ENCODE results near the gene TK1.

TK1 gene

DNA sequence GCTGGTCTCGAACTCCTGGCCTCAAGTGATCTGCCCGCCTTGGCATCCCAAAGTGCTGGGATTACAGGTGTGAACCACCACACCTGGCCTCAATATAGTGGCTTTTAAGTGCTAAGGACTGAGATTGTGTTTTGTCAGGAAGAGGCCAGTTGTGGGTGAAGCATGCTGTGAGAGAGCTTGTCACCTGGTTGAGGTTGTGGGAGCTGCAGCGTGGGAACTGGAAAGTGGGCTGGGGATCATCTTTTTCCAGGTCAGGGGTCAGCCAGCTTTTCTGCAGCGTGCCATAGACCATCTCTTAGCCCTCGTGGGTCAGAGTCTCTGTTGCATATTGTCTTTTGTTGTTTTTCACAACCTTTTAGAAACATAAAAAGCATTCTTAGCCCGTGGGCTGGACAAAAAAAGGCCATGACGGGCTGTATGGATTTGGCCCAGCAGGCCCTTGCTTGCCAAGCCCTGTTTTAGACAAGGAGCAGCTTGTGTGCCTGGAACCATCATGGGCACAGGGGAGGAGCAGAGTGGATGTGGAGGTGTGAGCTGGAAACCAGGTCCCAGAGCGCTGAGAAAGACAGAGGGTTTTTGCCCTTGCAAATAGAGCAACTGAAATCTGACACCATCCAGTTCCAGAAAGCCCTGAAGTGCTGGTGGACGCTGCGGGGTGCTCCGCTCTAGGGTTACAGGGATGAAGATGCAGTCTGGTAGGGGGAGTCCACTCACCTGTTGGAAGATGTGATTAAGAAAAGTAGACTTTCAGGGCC lies 32.7 kb upstream of the TK1 start:
- DNase-seq (ENCODE audit: low read depth in 2 of 2): no peak

DNA sequence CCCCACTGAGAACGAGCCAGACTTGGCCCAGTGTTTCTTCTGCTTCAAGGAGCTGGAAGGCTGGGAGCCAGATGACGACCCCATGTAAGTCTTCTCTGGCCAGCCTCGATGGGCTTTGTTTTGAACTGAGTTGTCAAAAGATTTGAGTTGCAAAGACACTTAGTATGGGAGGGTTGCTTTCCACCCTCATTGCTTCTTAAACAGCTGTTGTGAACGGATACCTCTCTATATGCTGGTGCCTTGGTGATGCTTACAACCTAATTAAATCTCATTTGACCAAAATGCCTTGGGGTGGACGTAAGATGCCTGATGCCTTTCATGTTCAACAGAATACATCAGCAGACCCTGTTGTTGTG lies 27.8 kb upstream of the TK1 start:
- DNase-seq (ENCODE audit: low read depth in 2 of 2): no peak

DNA sequence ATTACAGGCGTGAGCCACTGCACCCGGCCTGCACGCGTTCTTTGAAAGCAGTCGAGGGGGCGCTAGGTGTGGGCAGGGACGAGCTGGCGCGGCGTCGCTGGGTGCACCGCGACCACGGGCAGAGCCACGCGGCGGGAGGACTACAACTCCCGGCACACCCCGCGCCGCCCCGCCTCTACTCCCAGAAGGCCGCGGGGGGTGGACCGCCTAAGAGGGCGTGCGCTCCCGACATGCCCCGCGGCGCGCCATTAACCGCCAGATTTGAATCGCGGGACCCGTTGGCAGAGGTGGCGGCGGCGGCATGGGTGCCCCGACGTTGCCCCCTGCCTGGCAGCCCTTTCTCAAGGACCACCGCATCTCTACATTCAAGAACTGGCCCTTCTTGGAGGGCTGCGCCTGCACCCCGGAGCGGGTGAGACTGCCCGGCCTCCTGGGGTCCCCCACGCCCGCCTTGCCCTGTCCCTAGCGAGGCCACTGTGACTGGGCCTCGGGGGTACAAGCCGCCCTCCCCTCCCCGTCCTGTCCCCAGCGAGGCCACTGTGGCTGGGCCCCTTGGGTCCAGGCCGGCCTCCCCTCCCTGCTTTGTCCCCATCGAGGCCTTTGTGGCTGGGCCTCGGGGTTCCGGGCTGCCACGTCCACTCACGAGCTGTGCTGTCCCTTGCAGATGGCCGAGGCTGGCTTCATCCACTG lies 27.3 kb upstream of the TK1 start, which contains the start of gene BIRC5:
Gene BIRC5, plus strand, starts transcription at position 238 of the 690 bp plus-strand sequence. Its CDS starts 64 bp downstream, at position 302.
- peak; percentile 73 to 83 for DNase-seq (ENCODE audit: low read depth in 2 of 2)

DNA sequence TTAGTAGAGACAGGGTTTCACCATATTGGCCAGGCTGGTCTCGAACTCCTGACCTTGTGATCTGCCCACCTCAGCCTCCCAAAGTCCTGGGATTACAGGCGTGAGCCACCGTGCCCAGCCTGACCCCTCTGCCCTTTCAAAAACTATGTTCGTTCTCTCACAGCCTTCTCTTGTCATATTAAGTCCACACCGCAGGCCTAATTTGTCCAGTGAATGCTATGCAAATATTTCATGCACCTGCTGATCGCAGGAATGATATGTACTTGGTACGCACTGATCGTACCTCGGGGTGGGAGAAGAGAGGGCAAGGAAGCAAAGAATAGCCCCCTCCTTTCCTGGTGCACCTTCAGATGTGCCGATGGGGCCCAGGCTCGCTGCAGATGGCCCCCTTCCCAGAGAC lies 24.2 kb upstream of the TK1 start:
- DNase-seq (ENCODE audit: low read depth in 2 of 2): no peak

DNA sequence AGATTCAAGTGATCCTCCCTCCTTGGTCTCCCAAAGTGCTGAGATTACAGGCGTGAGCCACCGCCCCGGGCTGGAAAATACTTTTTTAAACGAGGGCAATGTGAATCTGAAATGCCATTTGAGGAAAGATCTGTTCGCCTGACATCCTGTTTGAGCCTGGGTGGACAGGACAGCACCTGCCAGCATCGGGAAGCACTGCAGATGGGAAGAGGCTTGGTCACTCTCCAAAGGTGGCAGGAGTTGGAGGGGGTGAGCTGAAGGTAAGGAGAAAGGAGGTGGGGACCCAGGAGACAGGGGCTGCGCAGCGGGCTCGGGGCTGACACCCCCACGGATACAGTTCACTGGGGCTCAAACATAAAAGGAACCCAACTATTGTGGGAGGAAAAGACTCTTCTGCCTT lies 23.3 kb upstream of the TK1 start:
- DNase-seq (ENCODE audit: low read depth in 2 of 2): no peak

DNA sequence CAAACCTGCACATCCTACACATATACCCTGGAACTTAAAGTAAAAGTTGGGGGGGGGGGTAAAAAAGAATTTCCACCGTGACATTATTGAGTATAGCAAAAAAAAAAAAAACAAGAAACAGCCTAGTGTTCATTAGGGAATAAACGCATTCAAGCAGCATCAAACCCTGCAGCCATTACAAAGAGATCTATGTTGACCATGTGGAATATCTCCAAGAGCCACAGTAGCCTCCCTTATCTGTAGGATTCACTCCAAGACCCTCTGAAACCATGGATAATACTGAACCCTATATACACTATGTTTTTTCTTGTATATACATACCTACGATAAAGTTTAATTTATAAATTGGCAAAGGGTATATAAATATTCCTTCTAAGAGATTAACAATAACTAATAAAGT lies 21.6 kb upstream of the TK1 start:
- DNase-seq (ENCODE audit: low read depth in 2 of 2): no peak

DNA sequence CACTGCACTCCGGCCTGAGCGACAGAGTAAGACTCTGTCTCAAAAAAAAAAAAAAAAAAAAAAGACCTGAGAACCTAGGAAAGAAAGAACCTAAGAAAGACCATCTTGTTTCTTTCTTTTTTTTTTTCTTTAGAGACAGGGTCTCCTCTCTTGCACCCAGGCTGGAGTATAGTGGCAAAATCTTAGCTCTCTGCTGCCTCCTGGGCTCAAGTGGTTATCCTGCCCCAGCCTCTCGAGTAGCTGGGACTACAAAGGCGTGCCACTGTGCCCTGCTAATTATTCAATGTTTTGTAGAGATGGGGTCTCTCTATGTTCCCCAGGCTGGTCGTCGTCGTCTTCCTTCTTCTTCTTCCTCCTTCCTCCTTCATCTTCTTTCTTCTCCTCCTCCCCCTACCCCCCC lies 19.4 kb upstream of the TK1 start:
- DNase-seq (ENCODE audit: low read depth in 2 of 2): no peak

DNA sequence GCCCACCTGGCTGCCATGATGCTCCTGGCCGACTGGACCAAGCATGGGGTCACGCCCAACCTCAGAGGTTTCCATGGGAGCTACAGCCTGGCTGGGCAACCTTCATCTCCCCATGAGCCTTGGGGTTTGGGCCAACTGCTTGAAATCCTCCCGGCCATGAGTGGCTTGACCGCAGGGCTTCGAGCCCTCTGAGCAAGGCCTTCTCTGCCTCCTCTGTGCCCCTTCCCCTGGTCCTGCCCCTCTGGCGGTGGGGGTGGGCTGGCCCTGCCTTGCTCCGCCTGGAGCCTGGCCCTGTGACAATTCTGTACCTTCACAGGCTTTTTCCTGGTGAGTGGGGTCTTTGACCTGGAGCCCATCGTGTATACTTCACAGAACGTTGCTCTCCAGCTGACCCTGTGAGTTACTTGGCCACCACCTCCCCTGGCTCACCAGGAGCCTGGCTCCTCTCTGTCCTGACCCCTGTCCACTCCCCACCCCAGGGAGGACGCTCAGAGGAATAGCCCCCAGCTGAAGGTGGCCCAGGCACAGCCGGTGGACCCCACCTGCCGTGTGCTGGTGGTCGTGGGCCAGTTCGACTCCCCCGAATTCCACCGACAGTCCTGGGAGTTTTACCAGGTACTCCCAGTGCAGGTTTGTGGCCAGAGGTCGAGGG lies 18.4 kb upstream of the TK1 start:
- DNase-seq (ENCODE audit: low read depth in 2 of 2): no peak

DNA sequence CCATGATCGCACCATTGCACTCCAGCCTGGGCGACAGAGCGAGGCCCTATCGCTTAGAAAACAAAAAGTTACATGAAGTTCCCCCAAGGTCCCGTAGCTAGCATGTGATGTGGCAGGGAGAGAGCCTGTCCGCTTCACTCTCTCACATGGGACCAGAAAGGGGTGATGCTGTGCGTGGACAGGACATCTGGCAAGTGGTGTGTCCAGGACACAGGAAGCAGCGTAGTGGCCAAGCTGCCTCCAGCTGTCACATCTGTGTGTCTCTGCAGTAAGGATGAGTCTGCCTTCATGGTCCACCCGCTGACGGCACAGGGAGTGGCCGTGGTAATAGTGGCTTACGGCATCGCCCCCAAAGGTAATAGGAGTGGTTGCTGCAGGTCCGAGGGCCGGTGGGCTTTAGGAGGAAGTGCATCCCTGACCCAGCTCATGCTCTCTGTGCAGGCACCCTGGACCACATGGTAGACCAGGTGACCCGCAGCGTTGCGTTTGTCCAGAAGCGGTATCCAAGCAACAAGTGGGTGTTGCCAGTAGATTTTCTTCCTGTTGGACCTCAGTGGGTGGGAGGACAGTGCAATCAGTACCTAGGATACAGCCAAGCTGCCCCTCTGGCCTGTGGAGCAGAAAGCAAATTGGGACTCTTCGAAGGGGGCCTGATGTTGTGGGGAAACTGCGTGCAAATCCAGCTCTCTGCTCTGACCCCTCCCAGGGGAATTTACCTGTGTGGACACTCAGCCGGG lies 17.7 kb upstream of the TK1 start:
- no peak for DNase-seq (ENCODE audit: low read depth in 2 of 2)

DNA sequence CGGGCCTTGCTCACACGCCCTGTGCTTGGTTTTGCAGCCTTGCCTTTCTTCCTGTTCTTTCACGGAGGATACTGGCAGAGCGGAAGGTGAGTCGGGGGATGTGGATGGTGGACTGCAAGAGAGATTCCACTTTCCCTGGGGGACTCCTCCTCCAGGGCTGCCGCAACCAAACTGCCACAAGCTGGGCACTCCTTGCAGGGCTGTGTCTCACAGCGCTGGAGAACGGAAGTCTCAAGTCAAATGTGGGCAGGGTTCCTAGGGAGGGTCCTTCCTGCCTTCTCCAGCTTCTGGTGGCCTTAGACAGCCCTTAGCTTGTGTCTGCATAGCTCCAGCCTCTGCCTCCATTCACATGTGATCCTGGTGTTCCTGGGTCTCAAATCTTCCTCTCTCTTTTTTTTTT lies 15.8 kb upstream of the TK1 start:
- DNase-seq (ENCODE audit: low read depth in 2 of 2): no peak

DNA sequence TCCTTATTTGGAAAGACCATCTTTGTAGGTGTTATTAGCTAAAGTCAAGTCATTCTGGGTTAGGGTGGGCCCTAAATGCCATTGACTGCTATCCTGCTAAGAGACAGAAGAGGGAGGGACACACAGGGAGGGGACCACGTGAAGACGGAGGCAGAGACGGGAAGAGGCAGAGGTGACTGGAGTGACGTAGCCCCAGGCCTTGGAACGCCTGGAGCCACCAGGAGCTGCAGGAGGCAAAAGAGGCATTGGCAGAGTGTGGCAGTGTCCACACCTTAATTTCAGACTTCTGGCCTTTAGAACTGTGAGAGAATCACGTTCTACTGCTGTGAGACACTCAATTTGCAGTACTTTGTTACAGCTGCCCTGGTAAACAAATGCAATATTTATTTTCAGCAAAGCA lies 13.6 kb upstream of the TK1 start:
- no peak for DNase-seq (ENCODE audit: low read depth in 2 of 2)

DNA sequence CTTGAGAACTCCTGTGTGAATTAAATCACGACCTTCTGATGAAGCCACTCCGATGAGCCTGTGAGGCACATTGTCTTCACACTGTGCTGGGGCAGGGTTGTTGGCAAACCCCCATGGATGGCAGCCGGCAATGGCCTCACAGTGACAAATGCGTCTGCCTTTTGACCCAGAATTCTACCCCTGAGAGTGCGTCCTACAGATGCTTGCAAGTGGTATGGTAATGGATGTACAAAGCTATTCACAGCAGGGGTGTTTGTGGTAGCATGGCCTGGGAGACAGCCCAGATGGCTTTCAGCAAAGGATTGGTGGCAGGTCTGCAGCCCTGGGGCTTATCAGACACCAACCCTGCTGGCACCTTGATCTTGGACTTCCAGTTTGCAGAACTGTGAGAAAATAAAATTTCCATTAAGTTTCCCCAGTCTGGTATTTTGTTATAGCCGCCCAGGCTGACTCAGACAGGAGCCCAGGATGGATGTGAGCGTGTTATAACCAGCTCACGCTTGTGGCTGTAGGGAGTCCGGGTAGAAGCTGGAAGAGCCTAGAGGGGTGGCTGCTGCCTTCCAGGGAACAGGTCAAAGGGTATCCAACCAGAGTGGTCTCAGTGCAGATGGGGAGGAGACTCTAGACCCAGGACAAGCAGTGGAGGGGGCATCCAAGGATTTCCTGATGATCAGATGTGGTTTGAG lies 10.4 kb upstream of the TK1 start:
- DNase-seq (ENCODE audit: low read depth in 2 of 2): no peak

DNA sequence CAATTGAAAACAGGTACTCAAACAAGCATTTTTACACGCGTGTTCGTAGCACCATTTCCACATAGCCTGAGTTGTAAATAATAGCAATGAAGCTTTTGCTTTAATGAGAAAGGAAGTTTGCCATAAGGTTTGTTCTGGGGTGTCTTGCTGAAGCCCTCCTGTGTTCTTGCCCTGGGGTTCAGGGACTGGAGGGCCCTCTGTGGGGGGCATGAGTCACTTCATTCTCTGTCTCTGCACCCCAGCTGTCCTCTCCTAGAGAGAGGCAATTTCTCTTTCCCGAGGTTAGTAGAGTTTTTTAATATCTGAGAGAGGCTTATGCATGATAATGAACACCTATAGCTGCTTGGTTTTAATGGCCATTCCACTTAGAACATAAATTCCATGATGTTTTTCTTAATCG lies 9.9 kb upstream of the TK1 start:
- no peak for DNase-seq (ENCODE audit: low read depth in 2 of 2)

DNA sequence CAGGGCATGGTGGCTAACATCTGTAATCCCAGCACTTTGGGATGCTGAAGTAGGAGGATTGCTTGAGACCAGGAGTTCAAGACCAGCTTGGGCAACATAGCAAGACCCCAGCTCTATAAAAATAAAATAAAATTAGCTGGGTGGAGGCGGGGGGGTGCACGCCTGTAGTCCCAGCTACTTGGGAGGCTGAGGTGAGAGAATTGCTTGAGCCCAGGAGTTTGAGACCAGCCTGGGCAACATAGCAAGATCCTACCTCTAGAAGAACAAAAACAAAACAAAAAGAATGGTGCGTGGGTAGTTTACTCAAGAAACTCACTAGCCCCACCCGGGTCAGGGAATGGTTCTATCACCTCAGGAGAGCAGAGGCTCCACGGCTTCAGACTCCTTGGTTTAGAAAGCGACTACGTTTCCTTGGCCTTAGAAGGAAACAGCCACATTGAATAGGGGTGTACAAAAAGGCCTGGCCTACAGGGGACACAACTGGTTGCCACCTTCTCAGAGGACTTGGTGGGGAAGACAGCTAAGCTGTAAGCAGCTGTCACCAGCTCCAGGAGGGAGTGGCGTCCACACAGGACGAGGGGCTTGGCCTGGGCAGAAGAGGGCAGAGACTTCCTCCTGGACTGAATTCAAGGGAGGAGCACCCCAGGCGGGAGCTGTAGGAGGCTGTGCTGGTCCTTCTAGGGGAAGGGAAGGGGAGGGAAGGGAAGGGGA lies 716 bp downstream of the TK1 start:
- DNase-seq (ENCODE audit: low read depth in 2 of 2): no peak

DNA sequence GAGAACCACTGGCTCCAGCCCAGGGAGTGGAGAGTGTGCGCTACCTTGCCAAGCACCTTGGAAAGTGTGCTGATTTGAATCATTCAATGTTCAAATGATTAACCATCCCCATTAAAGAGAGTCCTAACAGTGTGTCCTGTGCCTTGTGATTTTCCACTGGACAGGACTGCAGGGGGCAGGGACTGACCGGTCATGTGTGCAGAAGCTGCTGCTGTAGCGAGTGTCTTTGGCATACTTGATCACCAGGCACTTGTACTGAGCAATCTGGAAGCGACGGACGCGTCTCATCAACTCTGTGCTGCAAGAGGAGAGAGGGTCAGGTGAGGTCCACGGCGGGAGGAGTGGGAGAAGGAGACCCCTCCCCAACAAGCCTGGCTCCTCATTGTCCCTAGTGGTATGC lies 2.0 kb downstream of the TK1 start:
- no peak for DNase-seq (ENCODE audit: low read depth in 2 of 2)

DNA sequence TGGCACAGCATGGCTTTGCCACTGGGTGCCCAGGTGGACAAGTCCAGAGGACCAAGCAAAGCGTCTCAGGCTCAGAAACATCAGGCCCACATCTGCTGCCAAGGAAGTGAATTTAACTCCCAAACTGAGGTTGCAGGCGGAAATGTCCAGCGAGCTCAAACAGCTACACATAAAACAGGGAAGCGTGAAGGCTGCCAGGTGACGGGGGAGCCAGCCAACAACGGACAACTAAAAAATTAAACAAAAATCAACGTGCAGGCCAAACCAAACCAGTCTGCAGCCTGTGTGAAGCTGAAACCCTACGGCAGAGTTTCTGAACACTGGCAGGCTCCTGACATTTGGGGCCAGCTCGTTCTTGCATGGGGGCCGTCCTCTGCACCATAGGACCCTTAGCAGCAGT lies 2.5 kb downstream of the TK1 start:
- no peak for DNase-seq (ENCODE audit: low read depth in 2 of 2)

DNA sequence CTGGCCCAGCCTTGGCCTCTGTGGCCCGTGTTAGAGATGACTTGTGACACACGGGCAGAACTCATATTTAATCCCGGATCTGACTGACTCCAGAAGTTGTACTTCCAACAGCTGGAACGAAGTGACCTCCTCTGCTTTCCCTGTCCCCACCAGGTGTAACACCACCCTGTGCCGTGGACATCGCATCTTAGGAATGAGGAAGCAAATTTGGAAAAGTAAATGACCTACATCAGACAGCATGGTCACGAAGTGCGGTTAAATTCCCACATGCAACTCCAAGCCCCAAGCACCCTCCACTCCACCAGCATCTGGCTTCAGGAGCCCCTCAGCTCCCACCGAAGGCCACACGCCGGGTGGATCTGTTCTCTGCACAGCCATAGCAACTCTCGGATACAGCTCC lies 2.9 kb downstream of the TK1 start:
- no peak for DNase-seq (ENCODE audit: low read depth in 2 of 2)

DNA sequence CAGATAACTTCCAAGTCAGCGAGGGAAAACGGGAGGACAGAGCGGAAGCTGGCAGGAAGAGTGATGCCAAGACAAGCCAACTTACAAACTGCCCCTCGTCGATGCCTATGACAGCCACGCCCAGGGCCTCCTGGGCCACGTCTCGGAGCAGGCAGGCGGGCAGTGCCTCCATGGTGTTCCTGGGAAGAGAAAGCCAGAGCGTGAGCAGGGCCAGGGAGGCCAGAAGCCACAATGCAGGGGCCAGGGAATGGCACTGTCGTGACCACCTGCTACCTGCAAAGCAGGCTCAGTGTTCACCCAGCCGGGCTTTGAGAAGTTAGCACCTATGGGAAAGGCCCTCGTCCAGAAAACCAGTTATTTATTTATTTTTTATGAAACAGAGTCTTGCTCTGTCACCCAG lies 4.3 kb downstream of the TK1 start:
- DNase-seq (ENCODE audit: low read depth in 2 of 2): no peak

DNA sequence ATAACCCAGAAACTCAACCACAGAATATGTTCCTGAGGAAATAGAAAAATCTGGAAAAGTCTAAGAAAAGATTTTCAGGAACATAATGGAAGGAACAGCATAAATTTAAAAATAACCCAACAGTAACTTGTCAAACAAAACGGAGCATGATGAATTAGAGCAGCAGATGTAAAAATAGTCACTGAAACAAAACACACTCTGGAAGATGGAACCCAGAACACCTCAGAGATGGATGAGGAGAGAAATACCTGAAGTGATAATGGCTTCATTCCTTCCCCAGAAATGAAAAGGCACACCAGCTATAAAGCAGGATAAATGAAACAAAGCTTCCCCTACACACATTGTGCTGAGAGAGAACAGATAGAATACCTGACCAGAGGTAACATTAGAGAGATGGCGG lies 6.3 kb downstream of the TK1 start:
- DNase-seq (ENCODE audit: low read depth in 2 of 2): no peak

DNA sequence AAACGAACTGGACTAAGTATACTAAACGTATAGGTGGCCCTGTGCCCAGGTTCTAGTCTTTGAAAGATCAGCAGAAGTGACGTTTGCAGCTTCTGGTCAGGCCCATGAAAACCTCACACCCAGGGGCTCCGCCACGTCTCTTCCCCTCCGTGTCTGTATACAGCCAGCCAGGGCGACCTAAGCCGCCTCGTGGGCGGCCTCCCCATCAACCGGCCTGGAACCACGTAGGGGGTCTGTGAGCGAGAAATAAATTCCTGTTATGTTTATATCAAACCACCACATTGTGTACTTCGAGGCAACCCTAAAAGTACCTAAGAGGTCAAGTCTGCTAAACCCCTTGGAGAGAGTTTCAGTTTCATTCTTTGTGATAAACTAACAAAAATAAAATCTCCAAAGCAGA lies 6.8 kb downstream of the TK1 start:
- no peak for DNase-seq (ENCODE audit: low read depth in 2 of 2)

DNA sequence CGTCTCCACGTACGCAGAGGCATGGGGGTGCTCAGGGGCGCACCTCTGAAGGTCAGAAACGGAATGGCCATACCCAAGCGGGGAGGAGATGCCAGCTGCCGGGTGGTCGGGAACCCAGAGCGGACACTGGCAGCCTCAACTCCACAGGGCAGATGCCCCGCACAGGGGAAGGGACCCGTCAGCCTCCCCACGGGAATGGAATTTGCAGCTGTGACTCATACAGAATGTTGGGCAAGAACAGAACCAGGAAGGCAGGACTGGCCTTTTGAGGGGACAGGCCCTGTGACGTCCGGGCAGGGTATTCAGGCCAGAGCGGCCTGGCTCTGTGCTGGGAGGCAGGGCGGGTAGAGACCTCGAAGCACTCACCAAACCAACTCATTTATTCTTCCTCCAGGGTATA lies 7.5 kb downstream of the TK1 start:
- DNase-seq (ENCODE audit: low read depth in 2 of 2): no peak
